ENCODE measurements around the gene TYK2. TPM values are rescaled to one million over a fixed set of nuclear protein-coding genes. Genes with fewer than 3 reads are reported as not detected.

Gene TYK2
- total and polyA plus RNA-seq, 2 of the 13 experiments (the other 11 are each of a cell fraction or from before 2014, with no cell fraction given): 38.8 to 60.1 TPM

GRCh38 chr19:10333758-10334587, 46.4 kb downstream of the TYK2 start (continued):
- no peak for TF ChIP-seq ZNF253 (CRISPR knock-in tag; IDR thresholded peaks at IDR 0.05; ENCODE audit: borderline replicate concordance)
- TF ChIP-seq CBX5 (CRISPR knock-in tag; IDR thresholded peaks at IDR 0.05; ENCODE audit: borderline replicate concordance): no peak
- TF ChIP-seq WIZ (CRISPR knock-in tag; IDR thresholded peaks at IDR 0.05): no peak
- TF ChIP-seq ZBTB21 (CRISPR knock-in tag; IDR thresholded peaks at IDR 0.05): no peak
- TF ChIP-seq HNF1B (CRISPR knock-in tag; IDR thresholded peaks at IDR 0.05): no peak
- TF ChIP-seq ZNF777 (CRISPR knock-in tag; IDR thresholded peaks at IDR 0.05): peak; percentile 89
- TF ChIP-seq ZNF207 (IDR thresholded peaks at IDR 0.05; ENCODE audit: borderline replicate concordance): no peak
- no peak for TF ChIP-seq MAF1 (CRISPR knock-in tag; IDR thresholded peaks at IDR 0.05; ENCODE audit: borderline replicate concordance)
- TF ChIP-seq MXI1 (IDR thresholded peaks at IDR 0.05; ENCODE audit: borderline replicate concordance, low read depth, low read length): no peak; the same call in 2 of the 3 replicates
- no peak; the same call in 1 of the 2 replicates for TF ChIP-seq BORCS8-MEF2B (CRISPR knock-in tag; IDR thresholded peaks at IDR 0.05)
- no peak for TF ChIP-seq HOXA5 (CRISPR knock-in tag; IDR thresholded peaks at IDR 0.05)
- no peak for TF ChIP-seq RNF2 (conservative IDR thresholded peaks at IDR 0.05; ENCODE audit: low read depth)
- TF ChIP-seq ZNF609 (CRISPR knock-in tag; IDR thresholded peaks at IDR 0.05; ENCODE audit: borderline replicate concordance): no peak
- no peak for TF ChIP-seq SRSF4 (IDR thresholded peaks at IDR 0.05; ENCODE audit: low read depth, low read length, poor library complexity, severe bottlenecking)
- TF ChIP-seq SAFB2 (CRISPR knock-in tag; IDR thresholded peaks at IDR 0.05; ENCODE audit: borderline replicate concordance, low read depth): no peak; the same call in 1 of the 2 replicates
- TF ChIP-seq U2AF2 (IDR thresholded peaks at IDR 0.05; ENCODE audit: low read depth, low read length): no peak
- TF ChIP-seq ATF4 (CRISPR knock-in tag; IDR thresholded peaks at IDR 0.05): no peak
- 0 out of 2 replicates have a peak, but pooled peaks have one; percentile 23 for TF ChIP-seq ZNF724P (CRISPR knock-in tag; IDR thresholded peaks at IDR 0.05; ENCODE audit: borderline replicate concordance)
- TF ChIP-seq IKZF5 (CRISPR knock-in tag; IDR thresholded peaks at IDR 0.05): no peak
- TF ChIP-seq CAMTA2 (CRISPR knock-in tag; IDR thresholded peaks at IDR 0.05; ENCODE audit: borderline replicate concordance): no peak; the same call in 1 of the 2 replicates
- no peak for TF ChIP-seq FOXM1 (CRISPR knock-in tag; IDR thresholded peaks at IDR 0.05)
